ENCODE measurements around the gene ACIN1. TPM values are rescaled to one million over a fixed set of nuclear protein-coding genes. Genes with fewer than 3 reads are reported as not detected.

ACIN1 gene
- total and polyA plus RNA-seq, 10 of the 15 experiments (the other 5 are each of a cell fraction or from before 2014, with no cell fraction given), result 4.3 to 148 (median 93.4) TPM

DNA sequence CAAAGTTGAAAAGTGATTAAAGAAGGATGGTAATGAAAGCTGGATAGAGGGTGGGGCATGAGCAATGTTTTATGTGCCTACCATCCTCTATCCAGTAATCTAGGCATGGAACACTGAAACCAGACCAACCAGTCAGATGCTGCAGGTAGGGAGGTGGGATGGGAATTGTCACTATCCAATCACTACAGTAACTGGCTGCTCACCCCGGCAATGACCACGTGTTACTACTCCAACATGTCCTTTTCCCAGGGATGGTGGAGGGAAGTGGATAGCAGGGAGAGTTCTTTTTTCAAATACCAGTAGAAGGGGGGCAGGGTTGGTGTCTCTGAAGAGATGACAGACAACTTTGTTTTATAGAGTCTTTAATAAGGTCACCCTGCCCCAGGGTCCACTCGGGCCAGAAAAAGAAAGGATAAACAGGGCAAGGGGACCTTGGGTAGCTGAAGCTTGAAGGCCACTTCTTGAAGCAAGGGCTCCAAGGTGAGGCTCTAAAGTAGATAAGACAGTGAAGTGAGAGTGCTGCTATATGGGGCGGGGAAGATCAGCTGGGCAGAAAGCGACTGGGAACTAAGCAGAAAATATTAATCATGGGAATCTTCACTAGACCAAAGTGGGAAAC lies 22.9 kb downstream of the ACIN1 start:
- DNase-seq (ENCODE audit: low read depth, low spot score), result no peak
- Histone ChIP-seq H4K20me1 (ENCODE audit: control insufficient read depth, insufficient read depth) (0 out of 2 replicates have a peak, but pooled peaks cover 6% of the 10 kb centered on the region), H3K9me3 (replicated peaks; ENCODE audit: control insufficient read depth, insufficient read depth, low read length) (no peaks in the 10 kb centered on the region), H2AFZ (ENCODE audit: control insufficient read depth, low read depth, low read length) (no peak overlapping the region), H3K4me1 (ENCODE audit: control insufficient read depth, insufficient read depth, low read length) (peaks cover 11% of the 10 kb centered on the region; the same call in 1 of the 2 replicates), H3K27me3 (replicated peaks in 1 of 2; ENCODE audit: control insufficient read depth in 2 of 2, insufficient read depth in 2 of 2, low read length in 1 of 2) (no peaks in the 10 kb centered on the region), H3K4me2 (ENCODE audit: control insufficient read depth, insufficient read depth) (no peak overlapping the region), H3K9ac (ENCODE audit: control insufficient read depth, insufficient read depth, low read length) (no peak overlapping the region), H3K27ac (ENCODE audit: control insufficient read depth, insufficient read depth) (no peak overlapping the region), H3K36me3 (ENCODE audit: control insufficient read depth in 2 of 2, insufficient read depth in 2 of 2, low read length in 1 of 2) (peaks cover 16 to 36% of the 10 kb centered on the region in 2 experiments), H3K4me3 (no peak overlapping the region), H3K79me2 (ENCODE audit: control insufficient read depth, insufficient read depth, low read length) (peaks cover 32% of the 10 kb centered on the region)
- no TSS peak for BruUV-seq (replicated peaks)
- CTCF ChIA-PET, result interaction anchor here (0.6 to 3.7 kb wide), 24 partner anchors 9 to 231 kb away, joined by 3 to 36 read pairs (median 6); partner anchors contain the start of genes ACIN1, AJUBA, C14orf119 and CDH24
- no peak for ATAC-seq
- FAIRE-seq, result no peak
- TF ChIP-seq ZNF274 (IDR thresholded peaks at IDR 0.05; ENCODE audit: insufficient read depth, insufficient read length), result no peak
- TF ChIP-seq SUZ12 (IDR thresholded peaks at IDR 0.05; ENCODE audit: unreplicated experiment), result no peak
- TF ChIP-seq, protein P1, sequence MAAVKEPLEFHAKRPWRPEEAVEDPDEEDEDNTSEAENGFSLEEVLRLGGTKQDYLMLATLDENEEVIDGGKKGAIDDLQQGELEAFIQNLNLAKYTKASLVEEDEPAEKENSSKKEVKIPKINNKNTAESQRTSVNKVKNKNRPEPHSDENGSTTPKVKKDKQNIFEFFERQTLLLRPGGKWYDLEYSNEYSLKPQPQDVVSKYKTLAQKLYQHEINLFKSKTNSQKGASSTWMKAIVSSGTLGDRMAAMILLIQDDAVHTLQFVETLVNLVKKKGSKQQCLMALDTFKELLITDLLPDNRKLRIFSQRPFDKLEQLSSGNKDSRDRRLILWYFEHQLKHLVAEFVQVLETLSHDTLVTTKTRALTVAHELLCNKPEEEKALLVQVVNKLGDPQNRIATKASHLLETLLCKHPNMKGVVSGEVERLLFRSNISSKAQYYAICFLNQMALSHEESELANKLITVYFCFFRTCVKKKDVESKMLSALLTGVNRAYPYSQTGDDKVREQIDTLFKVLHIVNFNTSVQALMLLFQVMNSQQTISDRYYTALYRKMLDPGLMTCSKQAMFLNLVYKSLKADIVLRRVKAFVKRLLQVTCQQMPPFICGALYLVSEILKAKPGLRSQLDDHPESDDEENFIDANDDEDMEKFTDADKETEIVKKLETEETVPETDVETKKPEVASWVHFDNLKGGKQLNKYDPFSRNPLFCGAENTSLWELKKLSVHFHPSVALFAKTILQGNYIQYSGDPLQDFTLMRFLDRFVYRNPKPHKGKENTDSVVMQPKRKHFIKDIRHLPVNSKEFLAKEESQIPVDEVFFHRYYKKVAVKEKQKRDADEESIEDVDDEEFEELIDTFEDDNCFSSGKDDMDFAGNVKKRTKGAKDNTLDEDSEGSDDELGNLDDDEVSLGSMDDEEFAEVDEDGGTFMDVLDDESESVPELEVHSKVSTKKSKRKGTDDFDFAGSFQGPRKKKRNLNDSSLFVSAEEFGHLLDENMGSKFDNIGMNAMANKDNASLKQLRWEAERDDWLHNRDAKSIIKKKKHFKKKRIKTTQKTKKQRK (IDR thresholded peaks at IDR 0.05; ENCODE audit: low read depth, low read length), result no peak
- in situ Hi-C loops (cut with MboI) (no loop called here), intact Hi-C loops (cut with micrococcal nuclease; ENCODE audit: unreplicated experiment) (no loop called here)
- WGBS (ENCODE audit: insufficient coverage, insufficient replicate concordance, low lambda C conversion rate, missing lambda C conversion rate), result 98% methylated on average over 5 of the region's 5 CpGs
- SMC1A ChIA-PET (ENCODE audit: uncharacterized antibody, unreplicated experiment), result interaction anchor here (0.8 to 3.2 kb wide), 10 partner anchors 9 to 249 kb away, joined by 3 to 13 read pairs (median 4); partner anchors contain the start of genes ACIN1, C14orf119 and PABPN1
- POLR2A ChIA-PET, result interaction anchor here (0.8 to 3.7 kb wide), 4 partner anchors 23 to 183 kb away, joined by 3 to 19 read pairs (median 4); partner anchors contain the start of genes ACIN1 and C14orf119
- RAD21 ChIA-PET (ENCODE audit: unreplicated experiment), result interaction anchor here (1.0 to 2.3 kb wide), 10 partner anchors 14 to 142 kb away, joined by 3 to 23 read pairs (median 4); partner anchors contain the start of genes ACIN1, C14orf119 and CDH24

All from GM12878 (cell line).